ENCODE measurements around the gene MEMO1.

The MEMO1 gene

GRCh38 chr2:31896293-31896692 is 114.5 kb downstream of the MEMO1 start:
- Histone ChIP-seq H3K4me3 (ENCODE audit: low read depth, low read length) (no peak overlapping the region), H3K27me3 (replicated peaks) (no peaks in the 10 kb centered on the region), H3K27ac (no peak overlapping the region), H3K36me3 (replicated peaks) (peaks cover 7% of the 10 kb centered on the region)
- in situ Hi-C loops (cut with HindIII; ENCODE audit: low pct_ligation_motif_present, low sequenced_read_pairs) = no loop called here
- TF ChIP-seq CTCF (IDR thresholded peaks at IDR 0.05; ENCODE audit: low read depth, low read length, missing control alignments) = no peak
- no peak for DNase-seq

GRCh38 chr2:31894656-31895055 is 116.2 kb downstream of the MEMO1 start:
- DNase-seq = no peak
- H3K27me3 ChIP-seq (replicated peaks) = no peaks in the 10 kb centered on the region
- H3K4me3 ChIP-seq (ENCODE audit: low read depth, low read length) = no peak overlapping the region
- no peak for TF ChIP-seq CTCF (IDR thresholded peaks at IDR 0.05; ENCODE audit: low read depth, low read length, missing control alignments)
- no peak overlapping the region for H3K27ac ChIP-seq
- in situ Hi-C loops (cut with HindIII; ENCODE audit: low pct_ligation_motif_present, low sequenced_read_pairs) = no loop called here
- H3K36me3 ChIP-seq (replicated peaks) = peaks cover 7% of the 10 kb centered on the region

GRCh38 chr2:31893094-31893493 is 117.7 kb downstream of the MEMO1 start:
- no peaks in the 10 kb centered on the region for H3K27me3 ChIP-seq (replicated peaks)
- TF ChIP-seq CTCF (IDR thresholded peaks at IDR 0.05; ENCODE audit: low read depth, low read length, missing control alignments) = no peak
- in situ Hi-C loops (cut with HindIII; ENCODE audit: low pct_ligation_motif_present, low sequenced_read_pairs) = no loop called here

GRCh38 chr2:31889044-31889443 is 121.8 kb downstream of the MEMO1 start:
- in situ Hi-C loops (cut with HindIII; ENCODE audit: low pct_ligation_motif_present, low sequenced_read_pairs) = no loop called here
- Histone ChIP-seq H3K27me3 (replicated peaks) (no peaks in the 10 kb centered on the region), H3K4me3 (ENCODE audit: low read depth, low read length) (no peak overlapping the region), H3K36me3 (replicated peaks) (no peaks in the 10 kb centered on the region), H3K27ac (no peak overlapping the region)
- no peak for DNase-seq
- no peak for TF ChIP-seq CTCF (IDR thresholded peaks at IDR 0.05; ENCODE audit: low read depth, low read length, missing control alignments)

More at GRCh38 chr2:31893094-31893493, 117.7 kb downstream of the MEMO1 start:
- peaks cover under 1% of the 10 kb centered on the region for H3K36me3 ChIP-seq (replicated peaks)
- H3K4me3 ChIP-seq (ENCODE audit: low read depth, low read length) = no peak overlapping the region
- no peak for DNase-seq
- H3K27ac ChIP-seq = no peak overlapping the region

- no peak for DNase-seq
- Histone ChIP-seq H3K27me3 (replicated peaks) (no peaks in the 10 kb centered on the region), H3K36me3 (replicated peaks) (no peaks in the 10 kb centered on the region), H3K27ac (no peak overlapping the region), H3K4me3 (ENCODE audit: low read depth, low read length) (no peak overlapping the region)
- TF ChIP-seq CTCF (IDR thresholded peaks at IDR 0.05; ENCODE audit: low read depth, low read length, missing control alignments) = no peak
- in situ Hi-C loops (cut with HindIII; ENCODE audit: low pct_ligation_motif_present, low sequenced_read_pairs) = no loop called here
Observed at GRCh38 chr2:31888550-31888949, 122.3 kb downstream of the MEMO1 start.

GRCh38 chr2:31886700-31887099 is 124.1 kb downstream of the MEMO1 start:
- H3K4me3 ChIP-seq (ENCODE audit: low read depth, low read length) = no peak overlapping the region
- peak; percentile 68 for TF ChIP-seq CTCF (IDR thresholded peaks at IDR 0.05; ENCODE audit: low read depth, low read length, missing control alignments)
- H3K36me3 ChIP-seq (replicated peaks) = no peaks in the 10 kb centered on the region
- no peak overlapping the region for H3K27ac ChIP-seq
- DNase-seq = no peak
- no peaks in the 10 kb centered on the region for H3K27me3 ChIP-seq (replicated peaks)
- in situ Hi-C loops (cut with HindIII; ENCODE audit: low pct_ligation_motif_present, low sequenced_read_pairs) = no loop called here

All from brain microvascular endothelial cell (primary cell).